CD4-positive, CD25-positive, alpha-beta regulatory T cell (primary cell): ENCODE results near the gene EVA1C. TPM values are rescaled to one million over a fixed set of nuclear protein-coding genes. Genes with fewer than 3 reads are reported as not detected.
"Not testable (repeated sequence)": the region's sequence is repeated elsewhere in the genome, so short reads cannot be mapped to it uniquely, and the experiment has no call there.

Source experiments
- ATAC-seq, 2 donors: fragments of 150-1000 bp; cut with Tn5 transposase; one replicate each; pipeline ENCODE4 v1.10.0; 2021; ENCODE audit warnings: low read depth in 2 of 2, moderate number of reproducible peaks in 2 of 2, moderate library complexity in 1 of 2
- DNase-seq, 3 donors: peaks; one replicate each; pipeline versions ENCODE4 v3.0.0 to v3.0.0-alpha.2; 2012 to 2022; ENCODE audit warnings: mixed read lengths in 1 of 3
- H3K27ac ChIP-seq: one replicate; pipeline ENCODE4 v1.7.0; 2013; ENCODE audit warnings: mild to moderate bottlenecking, low read length; ENCODE audit not compliant: insufficient read depth, poor library complexity, severe bottlenecking
- H3K27me3 ChIP-seq: one replicate; pipeline ENCODE4 v1.7.0; 2013; ENCODE audit warnings: low read length; ENCODE audit not compliant: control insufficient read depth, insufficient read depth
- H3K36me3 ChIP-seq: one replicate; pipeline ENCODE4 v1.7.0; 2013; ENCODE audit warnings: mild to moderate bottlenecking, low read length, moderate library complexity; ENCODE audit not compliant: control insufficient read depth, insufficient read depth
- H3K4me1 ChIP-seq: 2 replicates; pipeline ENCODE4 v1.7.0; 2013; ENCODE audit warnings: mild to moderate bottlenecking, low read length; ENCODE audit not compliant: insufficient read depth, control insufficient read depth, poor library complexity, severe bottlenecking
- H3K4me3 ChIP-seq: one replicate; pipeline ENCODE4 v1.7.0; 2013; ENCODE audit warnings: low read depth, mild to moderate bottlenecking, low read length, moderate library complexity
- H3K9me3 ChIP-seq, 2 experiments: 1 replicate in 1 of 2; 2 replicates in 1 of 2; pipeline ENCODE4 v1.7.0; 2013; ENCODE audit warnings: low read length in 2 of 2, mild to moderate bottlenecking in 1 of 2, moderate library complexity in 1 of 2; ENCODE audit not compliant: control insufficient read depth in 2 of 2
- H3K27ac Mint-ChIP-seq, 3 donors: one replicate each; pipeline ENCODE4 v1.8.0; 2020 to 2022; ENCODE audit warnings: mild to moderate bottlenecking in 3 of 3, mixed read lengths in 3 of 3, moderate library complexity in 2 of 3
- H3K27me3 Mint-ChIP-seq: one replicate; pipeline ENCODE4 v1.8.0; 2022; ENCODE audit warnings: mild to moderate bottlenecking, mixed read lengths
- H3K36me3 Mint-ChIP-seq: one replicate; pipeline ENCODE4 v1.8.0; 2020; ENCODE audit warnings: mixed read lengths
- H3K4me1 Mint-ChIP-seq, 4 donors: one replicate each; pipeline ENCODE4 v1.8.0; 2020 to 2022; ENCODE audit warnings: mixed read lengths in 4 of 4, mild to moderate bottlenecking in 1 of 4
- H3K4me3 Mint-ChIP-seq, 4 donors: one replicate each; pipeline ENCODE4 v1.8.0; 2020 to 2022; ENCODE audit warnings: mild to moderate bottlenecking in 4 of 4, mixed read lengths in 4 of 4, moderate library complexity in 3 of 4
- H3K9me3 Mint-ChIP-seq, 7 donors: one replicate each; pipeline ENCODE4 v1.8.0; 2020 to 2022; ENCODE audit warnings: mixed read lengths in 7 of 7, mild to moderate bottlenecking in 3 of 7, moderate library complexity in 2 of 7
- polyA plus RNA-seq, 4 donors: library from polyadenylated mRNA; unstranded; fragments of 300-500 nt; fragmentation: Illumina TruSeq; gene quantifications; one replicate each; pipeline ENCODE4 v1.2.3, GENCODE V29; 2021
- total RNA-seq: library from RNA; stranded (reverse); gene quantifications from one replicate; pipeline ENCODE4 v1.2.3, GENCODE V29; 2022

EVA1C gene
- total and polyA plus RNA-seq, 5 donors from 2014 or later, result 6.0 to 10.8 (median 8.3) TPM

DNA sequence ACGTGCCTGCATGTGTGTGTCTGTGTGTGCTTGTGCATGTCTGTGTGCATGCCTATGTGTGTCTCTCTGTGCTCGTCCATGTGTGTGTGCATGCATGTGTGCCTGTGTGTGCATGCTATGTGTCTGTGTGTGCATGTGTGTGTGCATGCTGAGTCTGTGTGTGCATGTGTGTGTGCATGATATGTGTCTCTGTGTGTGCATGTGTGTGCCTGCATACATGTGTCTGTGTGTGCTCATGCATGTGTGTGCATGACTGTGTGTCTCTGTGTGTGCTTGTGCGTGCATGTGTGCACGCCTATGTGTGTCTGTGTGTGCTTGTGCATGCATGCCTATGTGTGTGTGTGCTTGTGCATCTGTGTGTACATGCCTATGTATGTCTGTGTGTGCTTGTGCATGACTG lies 120.5 kb downstream of the EVA1C start:
- Histone ChIP-seq H3K27ac (no peak overlapping the region), H3K36me3 (no peaks in the 10 kb centered on the region), H3K27me3 (no peaks in the 10 kb centered on the region), H3K4me1 (no peaks in the 10 kb centered on the region), H3K9me3 (no peaks in the 10 kb centered on the region), H3K4me3 (no peak overlapping the region)
- ATAC-seq (no peak), DNase-seq (no peak)
- H3K36me3 Mint-ChIP-seq, result peaks cover 3% of the 10 kb centered on the region
- no peak overlapping the region for H3K27ac Mint-ChIP-seq
- peaks cover 0 to 4% (median 2%) of the 10 kb centered on the region in 4 donors for H3K4me1 Mint-ChIP-seq
- H3K9me3 Mint-ChIP-seq, result peaks cover 0 to 3% (median 0%) of the 10 kb centered on the region in 7 donors
- peaks cover 6% of the 10 kb centered on the region for H3K27me3 Mint-ChIP-seq
- no peak overlapping the region for H3K4me3 Mint-ChIP-seq

DNA sequence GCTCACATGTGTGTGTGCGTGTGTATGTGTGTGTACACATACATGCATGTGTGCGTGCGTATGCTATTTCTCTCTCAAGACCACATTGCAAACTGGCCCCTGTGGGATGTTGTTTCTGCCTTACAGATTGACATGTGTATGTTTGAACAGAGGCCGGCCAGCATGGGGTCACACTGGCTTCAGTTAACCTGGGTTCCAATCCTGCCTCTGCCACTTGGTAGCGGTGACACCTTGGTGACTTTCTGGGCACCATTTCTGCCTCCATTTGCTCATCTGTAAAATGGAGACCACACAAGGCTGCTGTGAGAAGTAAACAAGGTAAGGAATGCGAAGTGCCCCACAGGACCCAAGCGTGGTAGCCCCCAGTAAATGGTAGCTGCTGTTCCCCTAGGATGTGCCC lies 121.1 kb downstream of the EVA1C start:
- Mint-ChIP-seq H3K27me3 (peaks cover 6% of the 10 kb centered on the region), H3K9me3 (peaks cover 0 to 3% (median 0%) of the 10 kb centered on the region in 7 donors), H3K4me1 (peaks cover 0 to 4% (median 2%) of the 10 kb centered on the region in 4 donors), H3K4me3 (no peak overlapping the region), H3K36me3 (peaks cover 3% of the 10 kb centered on the region), H3K27ac (no peak overlapping the region)
- Histone ChIP-seq H3K4me3 (no peak overlapping the region), H3K4me1 (no peaks in the 10 kb centered on the region), H3K36me3 (no peaks in the 10 kb centered on the region), H3K27ac (no peak overlapping the region), H3K9me3 (no peaks in the 10 kb centered on the region), H3K27me3 (no peaks in the 10 kb centered on the region)
- ATAC-seq, result no peak
- DNase-seq, result no peak

DNA sequence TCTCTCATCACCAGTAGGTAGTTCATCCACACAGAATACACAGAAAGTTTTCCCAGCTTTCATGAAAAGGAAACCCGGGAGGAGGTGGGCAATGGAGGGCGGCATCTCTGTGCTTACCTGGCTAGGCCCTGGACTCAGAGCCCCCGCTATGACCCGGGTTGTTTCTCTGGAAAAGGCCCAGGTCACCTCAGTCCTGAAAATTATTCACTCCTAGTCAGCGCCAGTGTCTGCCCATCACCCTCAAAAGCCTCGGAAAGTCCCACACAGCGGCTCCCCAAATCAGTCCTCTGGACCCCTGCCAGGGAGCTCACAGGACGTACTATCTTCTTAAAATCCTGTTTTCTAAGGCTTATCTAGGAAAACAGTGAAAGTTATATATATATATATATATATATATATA lies 121.6 kb downstream of the EVA1C start:
- peaks cover 0 to 4% (median 2%) of the 10 kb centered on the region in 4 donors for H3K4me1 Mint-ChIP-seq
- H3K36me3 ChIP-seq, result no peaks in the 10 kb centered on the region
- H3K27me3 ChIP-seq, result no peaks in the 10 kb centered on the region
- H3K27ac Mint-ChIP-seq, result no peak overlapping the region
- no peak overlapping the region for H3K4me3 Mint-ChIP-seq
- ATAC-seq (no peak), DNase-seq (no peak)
- no peak overlapping the region for H3K27ac ChIP-seq
- H3K4me1 ChIP-seq, result no peaks in the 10 kb centered on the region
- H3K4me3 ChIP-seq, result no peak overlapping the region
- H3K9me3 ChIP-seq, result no peaks in the 10 kb centered on the region
- H3K36me3 Mint-ChIP-seq, result peaks cover 3% of the 10 kb centered on the region
- peaks cover 0 to 3% (median 0%) of the 10 kb centered on the region in 7 donors for H3K9me3 Mint-ChIP-seq
- peaks cover 6% of the 10 kb centered on the region for H3K27me3 Mint-ChIP-seq

DNA sequence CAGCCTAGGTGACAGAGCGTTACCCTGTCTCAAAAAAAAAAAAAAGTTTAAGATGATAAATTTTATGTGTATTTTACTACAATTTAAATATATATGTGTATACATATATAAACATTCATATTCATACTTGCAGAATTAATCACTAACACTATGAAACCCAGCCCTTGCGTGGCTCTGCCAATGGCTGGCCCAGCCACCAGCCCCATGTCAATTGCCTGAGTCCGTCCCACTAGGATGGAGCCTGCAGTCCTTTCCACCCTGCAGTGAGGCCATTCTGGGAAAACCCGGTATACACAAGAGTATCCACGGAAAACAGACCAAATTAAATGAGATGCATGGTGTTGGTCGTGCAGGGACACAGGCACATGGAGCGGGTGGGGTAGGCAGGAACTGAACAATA lies 123.1 kb downstream of the EVA1C start:
- Histone ChIP-seq H3K9me3 (no peaks in the 10 kb centered on the region), H3K4me1 (no peaks in the 10 kb centered on the region), H3K27me3 (no peaks in the 10 kb centered on the region), H3K36me3 (no peaks in the 10 kb centered on the region), H3K27ac (no peak overlapping the region), H3K4me3 (no peak overlapping the region)
- H3K4me1 Mint-ChIP-seq, result peaks cover 0 to 4% (median 2%) of the 10 kb centered on the region in 4 donors
- no peak overlapping the region for H3K4me3 Mint-ChIP-seq
- ATAC-seq (no peak), DNase-seq (no peak)
- peaks cover 6% of the 10 kb centered on the region for H3K27me3 Mint-ChIP-seq
- no peak overlapping the region for H3K27ac Mint-ChIP-seq
- H3K9me3 Mint-ChIP-seq, result peaks cover 0 to 3% (median 0%) of the 10 kb centered on the region in 7 donors
- H3K36me3 Mint-ChIP-seq, result peaks cover 3% of the 10 kb centered on the region

DNA sequence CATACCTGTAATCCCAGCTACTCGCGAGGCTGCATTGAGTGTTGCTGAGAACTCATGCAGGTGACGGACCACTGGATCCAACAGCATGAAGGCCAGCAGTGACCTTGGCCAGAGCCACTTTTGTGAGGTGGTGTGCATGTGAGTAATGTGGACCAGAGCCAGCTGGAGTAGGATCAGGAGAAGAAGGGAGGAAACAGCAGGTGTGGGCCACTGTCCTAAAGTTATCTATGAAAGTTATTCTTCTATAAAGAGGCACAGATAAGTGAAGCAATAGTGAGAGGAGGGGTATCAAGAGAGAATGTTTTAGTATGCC lies 125.0 kb downstream of the EVA1C start:
- H3K27ac ChIP-seq, result no peak overlapping the region
- Mint-ChIP-seq H3K9me3 (peaks cover 0 to 3% (median 0%) of the 10 kb centered on the region in 7 donors), H3K27me3 (peaks cover 6% of the 10 kb centered on the region), H3K4me3 (peak overlapping the region in 1 of 4 donors; percentile 4), H3K27ac (no peak overlapping the region), H3K36me3 (peaks cover 3% of the 10 kb centered on the region), H3K4me1 (peaks cover 0 to 4% (median 2%) of the 10 kb centered on the region in 4 donors)
- H3K36me3 ChIP-seq, result no peaks in the 10 kb centered on the region
- ATAC-seq (no peak), DNase-seq (no peak)
- H3K27me3 ChIP-seq, result no peaks in the 10 kb centered on the region
- H3K9me3 ChIP-seq, result no peaks in the 10 kb centered on the region
- no peaks in the 10 kb centered on the region for H3K4me1 ChIP-seq
- H3K4me3 ChIP-seq, result no peak overlapping the region

DNA sequence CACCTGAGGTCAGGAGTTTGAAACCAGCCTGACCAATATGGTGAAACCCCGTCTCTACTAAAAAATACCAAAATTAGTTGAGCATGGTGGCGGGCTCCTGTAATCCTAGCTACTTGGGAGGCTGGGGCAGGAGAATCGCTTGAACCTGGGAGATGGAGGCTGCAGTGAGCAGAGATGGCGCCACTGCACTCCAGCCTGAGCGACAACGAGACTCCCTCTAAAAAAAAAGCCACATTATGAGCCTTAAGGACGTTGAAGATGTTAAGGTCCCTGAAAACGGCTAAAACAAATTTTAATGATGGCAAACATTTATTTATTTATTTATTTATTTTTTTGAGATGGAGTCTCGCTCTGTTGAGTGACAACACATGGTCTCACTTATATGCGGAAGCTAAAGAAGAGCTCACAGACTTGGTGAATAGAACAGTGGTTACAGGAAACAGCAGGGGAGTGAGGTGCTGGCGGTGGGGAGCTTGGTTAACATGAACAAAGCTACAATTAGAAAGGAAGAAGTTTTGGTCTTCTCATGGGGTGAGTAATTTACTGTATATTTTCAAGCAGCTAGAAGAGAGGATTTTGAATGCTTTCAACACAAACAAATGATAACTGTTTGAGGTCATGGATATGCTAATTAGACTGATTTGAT lies 125.8 kb downstream of the EVA1C start:
- Mint-ChIP-seq H3K4me3 (no peak overlapping the region), H3K4me1 (peaks cover 0 to 4% (median 2%) of the 10 kb centered on the region in 4 donors), H3K27me3 (peaks cover 6% of the 10 kb centered on the region), H3K36me3 (peaks cover 3% of the 10 kb centered on the region), H3K9me3 (peaks cover 0 to 3% (median 0%) of the 10 kb centered on the region in 7 donors), H3K27ac (no peak overlapping the region)
- Histone ChIP-seq H3K36me3 (no peaks in the 10 kb centered on the region), H3K9me3 (no peaks in the 10 kb centered on the region), H3K4me3 (no peak overlapping the region), H3K4me1 (no peaks in the 10 kb centered on the region), H3K27ac (no peak overlapping the region), H3K27me3 (no peaks in the 10 kb centered on the region)
- DNase-seq (peak in 2 of 3 donors; percentile 1 to 21), ATAC-seq (peak; percentile 34 to 58)

DNA sequence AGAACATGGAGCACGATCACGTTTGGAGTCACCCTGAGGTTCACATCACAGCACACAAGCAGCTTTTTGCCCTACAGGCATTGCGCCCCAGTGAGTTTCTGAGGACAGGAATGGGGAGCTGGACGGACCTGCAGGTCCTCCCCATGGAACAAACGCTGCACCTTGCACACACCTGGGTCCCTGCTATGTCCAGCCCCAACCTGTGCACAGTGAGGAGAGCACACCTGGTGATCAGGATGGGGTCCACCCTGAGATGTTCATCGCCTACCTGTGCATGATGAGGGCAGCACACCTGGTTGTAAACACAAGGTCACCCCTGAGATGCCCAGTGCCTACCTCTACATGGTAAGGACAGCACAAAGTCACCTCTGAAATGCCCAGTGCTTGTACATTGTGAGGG lies 126.9 kb downstream of the EVA1C start:
- H3K36me3 Mint-ChIP-seq, result peaks cover 3% of the 10 kb centered on the region
- Histone ChIP-seq H3K27me3 (no peaks in the 10 kb centered on the region), H3K9me3 (no peaks in the 10 kb centered on the region), H3K4me1 (no peaks in the 10 kb centered on the region), H3K36me3 (no peaks in the 10 kb centered on the region), H3K4me3 (no peak overlapping the region), H3K27ac (no peak overlapping the region)
- peaks cover 0 to 3% (median 0%) of the 10 kb centered on the region in 7 donors for H3K9me3 Mint-ChIP-seq
- DNase-seq (no peak), ATAC-seq (no peak)
- no peak overlapping the region for H3K4me3 Mint-ChIP-seq
- H3K4me1 Mint-ChIP-seq, result peaks cover 0 to 4% (median 2%) of the 10 kb centered on the region in 4 donors
- no peak overlapping the region for H3K27ac Mint-ChIP-seq
- peaks cover 6% of the 10 kb centered on the region for H3K27me3 Mint-ChIP-seq

DNA sequence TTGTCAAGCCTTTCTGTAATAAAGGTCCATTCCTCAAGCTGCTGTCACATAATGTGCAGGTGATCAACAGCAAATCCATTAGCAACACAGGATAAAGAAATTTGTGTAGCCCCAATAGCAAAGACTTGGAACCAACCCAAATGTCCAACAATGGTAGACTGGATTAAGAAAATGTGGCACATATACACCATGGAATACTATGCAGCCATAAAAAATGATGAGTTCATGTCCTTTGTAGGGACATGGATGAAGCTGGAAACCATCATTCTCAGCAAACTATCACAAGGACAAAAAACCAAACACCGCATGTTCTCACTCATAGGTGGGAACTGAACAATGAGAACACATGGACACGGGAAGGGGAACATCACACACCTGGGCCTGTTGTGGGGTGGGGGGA lies 130.6 kb downstream of the EVA1C start:
- not testable (repeated sequence) for H3K36me3 ChIP-seq, H3K27me3 Mint-ChIP-seq, H3K9me3 ChIP-seq, H3K27me3 ChIP-seq, DNase-seq, H3K27ac Mint-ChIP-seq, H3K4me1 ChIP-seq, H3K4me1 Mint-ChIP-seq, H3K27ac ChIP-seq, H3K36me3 Mint-ChIP-seq, H3K9me3 Mint-ChIP-seq, ATAC-seq, H3K4me3 ChIP-seq, H3K4me3 Mint-ChIP-seq
